Naive thymus-derived CD4-positive, alpha-beta T cell (primary cell): ENCODE measurements around the gene AGAP1. TPM values are rescaled to one million over a fixed set of nuclear protein-coding genes. Genes with fewer than 3 reads are reported as not detected.

Experiments used
- ATAC-seq: fragments of 150-1000 bp; cut with Tn5 transposase; 2 replicates; pipeline ENCODE4 v1.10.0; 2021; ENCODE audit warnings: mild to moderate bottlenecking, moderate library complexity
- CTCF ChIA-PET: fragments of 350-600 bp; sonication (Branson Sonifier 250); formaldehyde crosslinking; loops from one replicate; lab custom pipeline; 2021; ENCODE audit warnings: antibody characterized with exemption; lab: Charles Lee
- POLR2A ChIA-PET: fragments of 350-600 bp; sonication (Branson Sonifier 250); formaldehyde crosslinking; loops from one replicate; lab custom pipeline; 2021; ENCODE audit warnings: antibody characterized with exemption, inconsistent platforms; lab: Charles Lee
- DNase-seq, 9 donors: peaks; one replicate each; pipeline versions ENCODE4 v3.0.0 to v3.0.0-alpha.2; 2020 to 2022; ENCODE audit warnings: mixed read lengths in 1 of 9
- H3K27ac ChIP-seq: one replicate; pipeline ENCODE4 v1.7.0; 2013; ENCODE audit warnings: mild to moderate bottlenecking, low read depth, low read length, moderate library complexity
- H3K27me3 ChIP-seq, 2 donors: one replicate each; pipeline ENCODE4 v1.7.0; 2013; ENCODE audit warnings: low read length in 2 of 2, mild to moderate bottlenecking in 2 of 2, moderate library complexity in 2 of 2; ENCODE audit not compliant: control insufficient read depth in 2 of 2, insufficient read depth in 2 of 2
- H3K36me3 ChIP-seq, 3 experiments: 1 replicate in 2 of 3; 2 replicates in 1 of 3; pipeline ENCODE4 v1.7.0; 2013; ENCODE audit warnings: low read length in 3 of 3, mild to moderate bottlenecking in 3 of 3, moderate library complexity in 1 of 3; ENCODE audit not compliant: insufficient read depth in 3 of 3, control insufficient read depth in 2 of 3
- H3K4me1 ChIP-seq, 2 donors: one replicate each; pipeline ENCODE4 v1.7.0; 2013; ENCODE audit warnings: low read length in 2 of 2, mild to moderate bottlenecking in 2 of 2, moderate library complexity in 1 of 2; ENCODE audit not compliant: control insufficient read depth in 2 of 2, insufficient read depth in 2 of 2
- H3K4me3 ChIP-seq: 2 replicates; pipeline ENCODE4 v1.7.0; 2013; ENCODE audit warnings: mild to moderate bottlenecking, low read length
- H3K9me3 ChIP-seq, 3 experiments: 1 replicate in 2 of 3; 2 replicates in 1 of 3; pipeline ENCODE4 v1.7.0; 2013; ENCODE audit warnings: low read length in 3 of 3; ENCODE audit not compliant: control insufficient read depth in 2 of 3
- H3K27ac Mint-ChIP-seq, 9 donors: one replicate each; pipeline ENCODE4 v1.8.0; 2020 to 2022; ENCODE audit warnings: mixed read lengths in 9 of 9, mild to moderate bottlenecking in 8 of 9, moderate library complexity in 5 of 9, inconsistent platforms in 2 of 9
- H3K27me3 Mint-ChIP-seq, 5 donors: one replicate each; pipeline ENCODE4 v1.8.0; 2021 to 2022; ENCODE audit warnings: mixed read lengths in 5 of 5, mild to moderate bottlenecking in 1 of 5
- H3K36me3 Mint-ChIP-seq, 5 donors: one replicate each; pipeline ENCODE4 v1.8.0; 2020 to 2022; ENCODE audit warnings: mixed read lengths in 5 of 5, mild to moderate bottlenecking in 3 of 5, inconsistent platforms in 1 of 5
- H3K4me1 Mint-ChIP-seq, 7 donors: one replicate each; pipeline ENCODE4 v1.8.0; 2020 to 2022; ENCODE audit warnings: mixed read lengths in 7 of 7, mild to moderate bottlenecking in 3 of 7, inconsistent platforms in 1 of 7
- H3K4me3 Mint-ChIP-seq, 10 donors: one replicate each; pipeline ENCODE4 v1.8.0; 2020 to 2022; ENCODE audit warnings: mild to moderate bottlenecking in 10 of 10, mixed read lengths in 10 of 10, moderate library complexity in 6 of 10, inconsistent platforms in 2 of 10
- H3K9me3 Mint-ChIP-seq, 11 donors: one replicate each; pipeline ENCODE4 v1.8.0; 2020 to 2022; ENCODE audit warnings: mixed read lengths in 11 of 11, mild to moderate bottlenecking in 4 of 11, inconsistent platforms in 1 of 11, moderate library complexity in 1 of 11
- intact Hi-C, 2 donors: fragments of 100-400 bp; cut with micrococcal nuclease; formaldehyde crosslinking; loops; one replicate each; pipeline ENCODE4 v1.15.1; 2023
- polyA plus RNA-seq, 2 donors: library from polyadenylated mRNA; unstranded; fragments of 300-500 nt; fragmentation: Illumina TruSeq; gene quantifications; one replicate each; pipeline ENCODE4 v1.2.3, GENCODE V29; 2021
- total RNA-seq, 6 experiments: library from RNA in 5 of 6; stranded (reverse) in 5 of 6; gene quantifications; 1 replicate in 5 of 6; 2 replicates in 1 of 6; pipeline ENCODE4 v1.2.3 and lab custom pipeline; 2021 to 2026

Gene AGAP1
- total and polyA plus RNA-seq, 7 experiments from 2014 or later = 0.35 to 9.6 (median 0.85) TPM; not detected in 2

GRCh38 chr2:236171181-236171679 is 677.4 kb downstream of the AGAP1 start:
- ATAC-seq = no peak
- Mint-ChIP-seq H3K36me3 (peaks cover 0 to 7% (median 0%) of the 10 kb centered on the region in 5 donors), H3K4me1 (peaks cover 7 to 24% (median 11%) of the 10 kb centered on the region in 7 donors), H3K9me3 (peaks cover 0 to 6% (median 0%) of the 10 kb centered on the region in 11 donors), H3K27ac (no peak overlapping the region), H3K27me3 (peaks cover 61 to 74% (median 67%) of the 10 kb centered on the region in 5 donors), H3K4me3 (no peak overlapping the region)
- Histone ChIP-seq H3K36me3 (no peaks in the 10 kb centered on the region), H3K9me3 (no peaks in the 10 kb centered on the region), H3K27ac (no peak overlapping the region), H3K4me3 (no peak overlapping the region), H3K4me1 (no peaks in the 10 kb centered on the region), H3K27me3 (peaks cover 0 to 13% of the 10 kb centered on the region in 2 donors)
- DNase-seq = no peak
- CTCF ChIA-PET = interaction anchor here (0.7 kb wide), 1 partner anchor 18 kb away, joined by 3 read pairs; no protein-coding TSS in a partner anchor
- POLR2A ChIA-PET = no interaction called here
- intact Hi-C loops = no loop called here

GRCh38 chr2:236171680-236172254 is 677.9 kb downstream of the AGAP1 start:
- Histone ChIP-seq H3K27ac (no peak overlapping the region), H3K9me3 (no peaks in the 10 kb centered on the region), H3K4me1 (no peaks in the 10 kb centered on the region), H3K36me3 (no peaks in the 10 kb centered on the region), H3K4me3 (no peak overlapping the region), H3K27me3 (peaks cover 0 to 12% of the 10 kb centered on the region in 2 donors)
- ATAC-seq (no peak), DNase-seq (no peak)
- CTCF ChIA-PET = interaction anchor here (0.7 kb wide), 1 partner anchor 18 kb away, joined by 3 read pairs; no protein-coding TSS in a partner anchor
- Mint-ChIP-seq H3K9me3 (peaks cover 0 to 6% (median 0%) of the 10 kb centered on the region in 11 donors), H3K4me3 (peak overlapping the region in 1 of 10 donors; percentile 32), H3K36me3 (peaks cover 0 to 7% (median 0%) of the 10 kb centered on the region in 5 donors), H3K4me1 (peaks cover 1 to 21% (median 8%) of the 10 kb centered on the region in 7 donors), H3K27me3 (peaks cover 61 to 73% (median 65%) of the 10 kb centered on the region in 5 donors), H3K27ac (peak overlapping the region in 1 of 9 donors; percentile 46)
- POLR2A ChIA-PET = no interaction called here
- intact Hi-C loops = no loop called here

- no peaks in the 10 kb centered on the region for H3K4me1 ChIP-seq
- Mint-ChIP-seq H3K9me3 (peaks cover 0 to 6% (median 0%) of the 10 kb centered on the region in 11 donors), H3K36me3 (peaks cover 0 to 7% (median 0%) of the 10 kb centered on the region in 5 donors), H3K4me3 (peak overlapping the region in 1 of 10 donors; percentile 32), H3K27me3 (peaks cover 63 to 75% (median 66%) of the 10 kb centered on the region in 5 donors), H3K27ac (no peak overlapping the region), H3K4me1 (peaks cover 0 to 21% (median 7%) of the 10 kb centered on the region in 7 donors)
- ChIA-PET POLR2A (no interaction called here), CTCF (no interaction called here)
- H3K4me3 ChIP-seq = no peak overlapping the region
- H3K27me3 ChIP-seq = peaks cover 0 to 12% of the 10 kb centered on the region in 2 donors
- no peaks in the 10 kb centered on the region for H3K36me3 ChIP-seq
- no peak overlapping the region for H3K27ac ChIP-seq
- no peak for DNase-seq
- H3K9me3 ChIP-seq = no peaks in the 10 kb centered on the region
- no peak for ATAC-seq
- intact Hi-C loops = no loop called here
Measured at GRCh38 chr2:236172255-236173035, 678.6 kb downstream of the AGAP1 start.

GRCh38 chr2:236173036-236173728 is 679.3 kb downstream of the AGAP1 start:
- Mint-ChIP-seq H3K4me1 (peaks cover under 1 to 21% (median 7%) of the 10 kb centered on the region in 7 donors), H3K4me3 (no peak overlapping the region), H3K36me3 (peaks cover 0 to 7% (median 0%) of the 10 kb centered on the region in 5 donors), H3K27me3 (peaks cover 64 to 81% (median 68%) of the 10 kb centered on the region in 5 donors), H3K27ac (no peak overlapping the region), H3K9me3 (peaks cover 0 to 6% (median 0%) of the 10 kb centered on the region in 11 donors)
- DNase-seq (no peak), ATAC-seq (no peak)
- ChIA-PET POLR2A (no interaction called here), CTCF (no interaction called here)
- Histone ChIP-seq H3K4me3 (no peak overlapping the region), H3K4me1 (no peaks in the 10 kb centered on the region), H3K36me3 (no peaks in the 10 kb centered on the region), H3K27ac (no peak overlapping the region), H3K27me3 (peaks cover 0 to 12% of the 10 kb centered on the region in 2 donors), H3K9me3 (no peaks in the 10 kb centered on the region)
- intact Hi-C loops = no loop called here

- Mint-ChIP-seq H3K27me3 (peaks cover 62 to 85% (median 73%) of the 10 kb centered on the region in 5 donors), H3K36me3 (peaks cover 0 to 7% (median 0%) of the 10 kb centered on the region in 5 donors), H3K27ac (no peak overlapping the region), H3K9me3 (peaks cover 0 to 6% (median 0%) of the 10 kb centered on the region in 11 donors), H3K4me1 (peaks cover 4 to 24% (median 10%) of the 10 kb centered on the region in 7 donors), H3K4me3 (no peak overlapping the region)
- H3K27me3 ChIP-seq = peaks cover 0 to 18% of the 10 kb centered on the region in 2 donors
- no peak for DNase-seq
- no peaks in the 10 kb centered on the region for H3K36me3 ChIP-seq
- no peaks in the 10 kb centered on the region for H3K9me3 ChIP-seq
- ATAC-seq = no peak
- H3K4me3 ChIP-seq = no peak overlapping the region
- intact Hi-C loops = no loop called here
- ChIA-PET CTCF (no interaction called here), POLR2A (no interaction called here)
- H3K27ac ChIP-seq = no peak overlapping the region
- H3K4me1 ChIP-seq = no peaks in the 10 kb centered on the region
Measured at GRCh38 chr2:236173729-236174607, 680.1 kb downstream of the AGAP1 start.
